ENCODE results near the gene MAF. TPM values are rescaled to one million over a fixed set of nuclear protein-coding genes. Genes with fewer than 3 reads are reported as not detected.
A peak's percentile ranks its signal among the peaks of the same experiment; 100 is the strongest.

The MAF gene
- polyA plus RNA-seq, 1 donor (not counting 4 experiments of a cell fraction or from before 2014, with no cell fraction given) = 8.2 TPM

DNA sequence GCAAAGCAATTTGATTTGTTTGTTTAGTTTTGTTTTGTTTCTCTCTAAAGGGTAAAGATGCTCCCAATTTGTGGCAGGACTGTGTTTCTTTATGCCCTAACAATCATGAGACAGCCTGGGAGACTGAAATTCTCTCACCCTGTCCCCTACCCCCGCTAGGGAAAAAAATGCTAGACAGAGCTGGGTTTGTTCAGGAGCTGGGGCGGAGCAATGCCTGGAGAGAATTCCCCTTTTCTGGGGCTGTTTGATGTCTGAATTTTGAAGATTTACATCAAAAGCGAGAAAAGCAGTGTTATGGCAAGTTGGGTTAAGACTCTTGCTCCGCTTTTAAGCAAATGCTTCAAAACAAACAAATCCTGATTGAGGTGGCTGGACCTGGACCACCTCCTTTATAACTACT is 8.4 kb downstream of the MAF start:
- no peak overlapping the region for H3K27ac ChIP-seq (ENCODE audit: control insufficient read depth, insufficient read depth, low read length)
- TF ChIP-seq, protein P1, sequence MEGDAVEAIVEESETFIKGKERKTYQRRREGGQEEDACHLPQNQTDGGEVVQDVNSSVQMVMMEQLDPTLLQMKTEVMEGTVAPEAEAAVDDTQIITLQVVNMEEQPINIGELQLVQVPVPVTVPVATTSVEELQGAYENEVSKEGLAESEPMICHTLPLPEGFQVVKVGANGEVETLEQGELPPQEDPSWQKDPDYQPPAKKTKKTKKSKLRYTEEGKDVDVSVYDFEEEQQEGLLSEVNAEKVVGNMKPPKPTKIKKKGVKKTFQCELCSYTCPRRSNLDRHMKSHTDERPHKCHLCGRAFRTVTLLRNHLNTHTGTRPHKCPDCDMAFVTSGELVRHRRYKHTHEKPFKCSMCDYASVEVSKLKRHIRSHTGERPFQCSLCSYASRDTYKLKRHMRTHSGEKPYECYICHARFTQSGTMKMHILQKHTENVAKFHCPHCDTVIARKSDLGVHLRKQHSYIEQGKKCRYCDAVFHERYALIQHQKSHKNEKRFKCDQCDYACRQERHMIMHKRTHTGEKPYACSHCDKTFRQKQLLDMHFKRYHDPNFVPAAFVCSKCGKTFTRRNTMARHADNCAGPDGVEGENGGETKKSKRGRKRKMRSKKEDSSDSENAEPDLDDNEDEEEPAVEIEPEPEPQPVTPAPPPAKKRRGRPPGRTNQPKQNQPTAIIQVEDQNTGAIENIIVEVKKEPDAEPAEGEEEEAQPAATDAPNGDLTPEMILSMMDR (optimal IDR thresholded peaks at IDR 0.05 in 1 of 3, IDR thresholded peaks at IDR 0.05 in 1 of 3, conservative IDR thresholded peaks at IDR 0.05 in 1 of 3; ENCODE audit: extremely low read depth in 1 of 3, insufficient read depth in 2 of 3, low read length in 3 of 3) = no peak
- no peak for TF ChIP-seq EZH2 (IDR thresholded peaks at IDR 0.05; ENCODE audit: low read length)
- H4K20me1 ChIP-seq (ENCODE audit: control insufficient read depth, extremely low read depth, insufficient read depth, low read length) = no peaks in the 10 kb centered on the region
- no peaks in the 10 kb centered on the region for H3K36me3 ChIP-seq (ENCODE audit: control insufficient read depth in 2 of 2, extremely low read depth in 1 of 2, insufficient read depth in 2 of 2, low read length in 2 of 2)
- no peaks in the 10 kb centered on the region for H3K9me1 ChIP-seq (ENCODE audit: control insufficient read depth, extremely low read depth, insufficient read depth, low read length)
- H2AFZ ChIP-seq (ENCODE audit: control insufficient read depth, low read length) = no peak overlapping the region
- peaks cover 5% of the 10 kb centered on the region for H3K27me3 ChIP-seq (ENCODE audit: control insufficient read depth, extremely low read depth, insufficient read depth, low read length)
- dilution Hi-C loops (cut with MboI; ENCODE audit: extremely low pct_ligation_motif_present, low sequenced_read_pairs) = no loop called here
- no peaks in the 10 kb centered on the region for H3K9me3 ChIP-seq (ENCODE audit: control insufficient read depth, low read depth, low read length)
- peaks cover 10% of the 10 kb centered on the region for H3K4me1 ChIP-seq (ENCODE audit: control insufficient read depth, extremely low read depth, insufficient read depth, low read length)
- H3K4me2 ChIP-seq (ENCODE audit: control insufficient read depth, extremely low read depth, insufficient read depth, low read depth, low read length) = no peak overlapping the region
- FAIRE-seq = no peak
- no peak overlapping the region for H3K9ac ChIP-seq (ENCODE audit: control insufficient read depth, extremely low read depth, insufficient read depth, low read length)
- no peak overlapping the region for H3K4me3 ChIP-seq (ENCODE audit: control insufficient read depth in 2 of 3, extremely low read depth in 1 of 3, insufficient read depth in 2 of 3, low read depth in 1 of 3, low read length in 3 of 3)
- DNase-seq (ENCODE audit: low read depth, low spot score) = no peak
- H3K79me2 ChIP-seq (ENCODE audit: control insufficient read depth, insufficient read depth, low read length) = peaks cover 7% of the 10 kb centered on the region

DNA sequence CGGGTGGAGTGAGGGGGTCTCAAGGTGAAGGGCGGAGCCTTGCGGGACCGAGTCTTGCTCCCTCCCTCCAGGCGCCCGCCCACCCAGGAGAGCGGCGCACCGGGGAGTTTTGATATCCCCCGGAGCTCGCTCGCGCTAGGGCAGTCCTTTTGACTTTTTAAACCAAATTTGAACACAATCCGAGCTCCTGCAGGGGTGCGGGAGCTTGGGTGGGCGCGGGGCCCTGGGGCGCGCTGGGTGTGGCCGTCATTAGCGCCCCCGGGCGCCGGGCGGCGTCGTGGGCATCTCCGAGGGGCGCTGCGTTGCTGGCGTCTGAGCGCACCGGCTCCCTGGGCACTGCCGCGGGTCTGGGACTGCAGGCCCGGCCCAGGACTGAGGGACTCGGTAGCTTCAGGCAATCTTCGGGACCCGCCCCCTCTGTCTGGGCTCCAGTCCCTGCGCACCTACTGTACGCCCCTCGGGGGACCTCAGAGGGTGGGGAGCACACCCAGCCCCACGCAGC is 10.9 kb downstream of the MAF start:
- TF ChIP-seq, protein P1 (optimal IDR thresholded peaks at IDR 0.05 in 1 of 3, IDR thresholded peaks at IDR 0.05 in 1 of 3, conservative IDR thresholded peaks at IDR 0.05 in 1 of 3; ENCODE audit: extremely low read depth in 1 of 3, insufficient read depth in 2 of 3, low read length in 3 of 3) = no peak
- TF ChIP-seq EZH2 (IDR thresholded peaks at IDR 0.05; ENCODE audit: low read length) = no peak
- dilution Hi-C loops (cut with MboI; ENCODE audit: extremely low pct_ligation_motif_present, low sequenced_read_pairs) = no loop called here
- Histone ChIP-seq H3K27ac (ENCODE audit: control insufficient read depth, insufficient read depth, low read length) (no peak overlapping the region), H3K79me2 (ENCODE audit: control insufficient read depth, insufficient read depth, low read length) (no peaks in the 10 kb centered on the region), H3K9me1 (ENCODE audit: control insufficient read depth, extremely low read depth, insufficient read depth, low read length) (no peaks in the 10 kb centered on the region), H3K27me3 (ENCODE audit: control insufficient read depth, extremely low read depth, insufficient read depth, low read length) (peaks cover 11% of the 10 kb centered on the region), H3K9ac (ENCODE audit: control insufficient read depth, extremely low read depth, insufficient read depth, low read length) (no peak overlapping the region), H2AFZ (ENCODE audit: control insufficient read depth, low read length) (peak overlapping the region; percentile 22), H3K4me1 (ENCODE audit: control insufficient read depth, extremely low read depth, insufficient read depth, low read length) (no peaks in the 10 kb centered on the region), H3K4me3 (ENCODE audit: control insufficient read depth in 2 of 3, extremely low read depth in 1 of 3, insufficient read depth in 2 of 3, low read depth in 1 of 3, low read length in 3 of 3) (peak overlapping the region in 2 of 3 experiments; percentile 27 to 53), H3K36me3 (ENCODE audit: control insufficient read depth in 2 of 2, extremely low read depth in 1 of 2, insufficient read depth in 2 of 2, low read length in 2 of 2) (no peaks in the 10 kb centered on the region), H3K4me2 (ENCODE audit: control insufficient read depth, extremely low read depth, insufficient read depth, low read depth, low read length) (peak overlapping the region; percentile 54), H3K9me3 (ENCODE audit: control insufficient read depth, low read depth, low read length) (no peaks in the 10 kb centered on the region), H4K20me1 (ENCODE audit: control insufficient read depth, extremely low read depth, insufficient read depth, low read length) (no peaks in the 10 kb centered on the region)
- FAIRE-seq (no peak), DNase-seq (ENCODE audit: low read depth, low spot score) (no peak)
